HK-2 (cell line): ENCODE results near the gene KRTAP19-1.
A peak's percentile ranks its signal among the peaks of the same experiment; 100 is the strongest.
"Not testable (repeated sequence)": the region's sequence is repeated elsewhere in the genome, so short reads cannot be mapped to it uniquely, and the experiment has no call there.

ENCODE experiments used
- DNase-seq: peaks from one replicate; pipeline ENCODE4 v3.0.0-alpha.2; 2018; ENCODE audit not compliant: unreplicated experiment

Gene KRTAP19-1

GRCh38 chr21:30480145-30480544, at the start of gene KRTAP19-1:
Gene KRTAP19-1 (minus strand): TSS chr21:30480367. CDS start chr21:30480317, 50 bp downstream.
- DNase-seq: no peak

GRCh38 chr21:30518876-30519275, 38.7 kb upstream of the KRTAP19-1 start:
- no peak for DNase-seq

- no peak for DNase-seq
Observed at GRCh38 chr21:30515681-30516080, 35.5 kb upstream of the KRTAP19-1 start.

- DNase-seq: not testable (repeated sequence)
Observed at GRCh38 chr21:30505621-30506205, 25.5 kb upstream of the KRTAP19-1 start.

- no peak for DNase-seq
Observed at GRCh38 chr21:30502041-30502440, 21.9 kb upstream of the KRTAP19-1 start, which contains the start of gene KRTAP19-5. Gene KRTAP19-5 (minus strand): TSS chr21:30502141. CDS start chr21:30502090, 51 bp downstream.

GRCh38 chr21:30497065-30497464, 16.9 kb upstream of the KRTAP19-1 start, which contains the start of gene KRTAP19-4:
Gene KRTAP19-4 (minus strand): TSS chr21:30497165. CDS start chr21:30497110, 55 bp downstream.
- no peak for DNase-seq

- no peak for DNase-seq
Observed at GRCh38 chr21:30491963-30492428, 11.8 kb upstream of the KRTAP19-1 start, which contains the start of gene KRTAP19-3. Gene KRTAP19-3 (minus strand): TSS chr21:30492013. CDS start chr21:30491957, 56 bp downstream.

GRCh38 chr21:30487336-30487735, 7.2 kb upstream of the KRTAP19-1 start, which contains the start of gene KRTAP19-2:
Gene KRTAP19-2 (minus strand): TSS chr21:30487436. CDS start chr21:30487348, 88 bp downstream.
- DNase-seq: no peak

- DNase-seq: no peak
Observed at GRCh38 chr21:30486180-30486579, 6.0 kb upstream of the KRTAP19-1 start.

GRCh38 chr21:30482130-30482529, 2.0 kb upstream of the KRTAP19-1 start:
- no peak for DNase-seq

- no peak for DNase-seq
Observed at GRCh38 chr21:30479259-30479658, 908 bp downstream of the KRTAP19-1 start.

GRCh38 chr21:30478004-30478403, 2.2 kb downstream of the KRTAP19-1 start:
- DNase-seq: no peak

GRCh38 chr21:30468900-30469714, 11.1 kb downstream of the KRTAP19-1 start:
- DNase-seq: no peak

GRCh38 chr21:30463713-30464112, 16.5 kb downstream of the KRTAP19-1 start:
- DNase-seq: no peak

GRCh38 chr21:30448514-30448913, 31.7 kb downstream of the KRTAP19-1 start:
- DNase-seq: no peak

- no peak for DNase-seq
Observed at GRCh38 chr21:30447056-30447455, 33.1 kb downstream of the KRTAP19-1 start.

- DNase-seq: no peak
Observed at GRCh38 chr21:30444204-30444603, 36.0 kb downstream of the KRTAP19-1 start.

GRCh38 chr21:30443226-30443625, 36.9 kb downstream of the KRTAP19-1 start:
- DNase-seq: no peak

GRCh38 chr21:30439975-30440374, 40.2 kb downstream of the KRTAP19-1 start, which contains the start of gene KRTAP15-1:
Gene KRTAP15-1 (plus strand): TSS chr21:30440275. CDS start chr21:30440328, 53 bp downstream.
- no peak for DNase-seq

GRCh38 chr21:30437010-30437565, 43.1 kb downstream of the KRTAP19-1 start:
- no peak for DNase-seq

- DNase-seq: peak; percentile 24
Observed at GRCh38 chr21:30434033-30434631, 46.0 kb downstream of the KRTAP19-1 start.

GRCh38 chr21:30430170-30430655, 50.0 kb downstream of the KRTAP19-1 start, which contains the start of gene KRTAP13-4:
Gene KRTAP13-4 (plus strand): TSS chr21:30430220. CDS start chr21:30430276, 56 bp downstream.
- DNase-seq: no peak
